ENCODE results near the gene RYK. TPM values are rescaled to one million over a fixed set of nuclear protein-coding genes. Genes with fewer than 3 reads are reported as not detected.

The RYK gene
- total RNA-seq, 4 donors from 2014 or later: 95.2 to 168 (median 108) TPM

DNA sequence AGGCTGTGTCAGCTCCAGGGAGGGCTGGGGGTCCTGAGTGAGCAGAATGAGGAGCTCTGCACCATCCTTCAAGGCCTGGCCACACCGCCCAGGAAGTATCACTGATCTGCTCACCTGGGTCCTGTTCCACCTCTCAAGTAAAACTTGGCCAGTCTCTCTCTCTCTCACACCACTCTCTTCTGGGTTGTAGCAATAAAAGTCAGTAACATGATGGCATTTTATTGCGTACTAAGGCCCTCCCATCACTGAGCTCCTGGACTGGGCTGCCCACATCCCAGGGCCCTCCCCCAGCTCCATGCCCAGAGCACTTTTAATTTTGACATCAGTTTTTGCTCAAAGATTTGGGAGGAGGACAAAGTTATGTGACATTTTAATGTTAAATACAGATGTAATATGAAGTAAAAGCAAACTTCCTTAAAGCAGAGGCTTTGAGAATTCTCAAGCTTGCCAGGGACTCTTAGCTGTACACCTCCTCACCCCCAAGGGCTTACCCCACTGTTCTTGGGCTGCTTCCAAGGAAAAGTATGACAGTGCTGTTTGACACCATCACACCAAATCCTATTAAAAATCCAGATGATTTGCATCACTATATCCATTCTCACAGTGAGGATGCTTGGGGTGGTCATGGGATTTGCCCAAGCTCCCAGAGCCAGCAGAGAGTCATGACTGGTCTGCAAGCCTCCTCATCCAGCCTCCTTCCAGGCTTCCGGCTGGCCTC, 115.8 kb downstream of the RYK start:
- intact Hi-C loops (cut with DNase I): no loop called here
- no peak overlapping the region for H3K27ac ChIP-seq
- no peaks in the 10 kb centered on the region for H3K36me3 ChIP-seq
- DNase-seq: no peak
- no peaks in the 10 kb centered on the region for H3K27me3 ChIP-seq
- no peak overlapping the region for H3K4me3 ChIP-seq (replicated peaks in 1 of 3)
- no peaks in the 10 kb centered on the region for H3K9me3 ChIP-seq
- 97 to 98% methylated on average over 3 of the region's 3 CpGs for WGBS, 2 donors
- TF ChIP-seq, protein P1, sequence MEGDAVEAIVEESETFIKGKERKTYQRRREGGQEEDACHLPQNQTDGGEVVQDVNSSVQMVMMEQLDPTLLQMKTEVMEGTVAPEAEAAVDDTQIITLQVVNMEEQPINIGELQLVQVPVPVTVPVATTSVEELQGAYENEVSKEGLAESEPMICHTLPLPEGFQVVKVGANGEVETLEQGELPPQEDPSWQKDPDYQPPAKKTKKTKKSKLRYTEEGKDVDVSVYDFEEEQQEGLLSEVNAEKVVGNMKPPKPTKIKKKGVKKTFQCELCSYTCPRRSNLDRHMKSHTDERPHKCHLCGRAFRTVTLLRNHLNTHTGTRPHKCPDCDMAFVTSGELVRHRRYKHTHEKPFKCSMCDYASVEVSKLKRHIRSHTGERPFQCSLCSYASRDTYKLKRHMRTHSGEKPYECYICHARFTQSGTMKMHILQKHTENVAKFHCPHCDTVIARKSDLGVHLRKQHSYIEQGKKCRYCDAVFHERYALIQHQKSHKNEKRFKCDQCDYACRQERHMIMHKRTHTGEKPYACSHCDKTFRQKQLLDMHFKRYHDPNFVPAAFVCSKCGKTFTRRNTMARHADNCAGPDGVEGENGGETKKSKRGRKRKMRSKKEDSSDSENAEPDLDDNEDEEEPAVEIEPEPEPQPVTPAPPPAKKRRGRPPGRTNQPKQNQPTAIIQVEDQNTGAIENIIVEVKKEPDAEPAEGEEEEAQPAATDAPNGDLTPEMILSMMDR (IDR thresholded peaks at IDR 0.05): no peak
- TF ChIP-seq POLR2A (IDR thresholded peaks at IDR 0.05): no peak
- no peaks in the 10 kb centered on the region for H3K4me1 ChIP-seq

DNA sequence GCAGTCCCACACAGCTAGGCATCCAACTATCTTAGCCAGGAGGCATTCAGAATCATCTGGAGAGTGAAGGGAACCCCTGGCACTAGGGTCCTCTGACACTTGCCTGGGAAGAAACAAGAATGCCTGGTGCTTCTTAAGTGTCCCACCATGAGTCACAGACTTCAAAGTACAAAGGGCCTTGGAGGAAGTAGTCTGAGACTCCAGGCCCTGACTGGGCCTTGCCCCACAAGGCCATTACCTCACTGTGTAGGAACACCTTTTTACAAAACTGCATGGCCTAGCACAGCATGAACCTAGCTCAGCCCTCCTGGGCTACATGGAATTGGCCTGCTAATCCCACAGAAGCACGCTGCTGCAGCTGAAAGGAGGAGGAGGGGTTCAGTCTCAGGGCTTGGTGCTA, 116.4 kb downstream of the RYK start:
- Histone ChIP-seq H3K9me3 (no peaks in the 10 kb centered on the region), H3K36me3 (no peaks in the 10 kb centered on the region), H3K4me3 (replicated peaks in 1 of 3) (no peak overlapping the region), H3K27ac (no peak overlapping the region), H3K27me3 (no peaks in the 10 kb centered on the region), H3K4me1 (no peaks in the 10 kb centered on the region)
- 100% methylated on average over 1 of the region's 1 CpG; no CpG with 5 or more reads in 1 of the 2 donors for WGBS, 2 donors
- TF ChIP-seq, protein P1 (IDR thresholded peaks at IDR 0.05): no peak
- TF ChIP-seq POLR2A (IDR thresholded peaks at IDR 0.05): no peak
- intact Hi-C loops (cut with DNase I): no loop called here
- no peak for DNase-seq

DNA sequence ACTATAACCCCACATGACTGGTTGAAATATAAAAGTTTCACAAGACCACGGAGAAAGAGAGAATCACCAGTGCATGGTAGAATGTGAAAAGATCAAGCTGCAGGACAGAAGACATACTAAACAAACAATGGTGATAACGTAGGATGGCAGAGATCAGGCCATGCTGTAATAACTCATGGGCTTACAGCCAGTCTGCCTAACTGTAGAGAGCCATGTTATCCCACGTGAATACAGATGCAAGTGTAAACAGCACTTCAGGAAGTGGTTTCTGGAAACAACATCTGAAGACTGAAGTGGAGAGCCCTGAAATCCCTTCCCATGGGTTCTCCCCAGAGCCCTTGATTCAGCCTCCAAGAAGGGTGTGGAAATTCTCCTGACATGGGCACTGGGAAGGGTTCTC, 117.7 kb downstream of the RYK start:
- no peaks in the 10 kb centered on the region for H3K36me3 ChIP-seq
- no peaks in the 10 kb centered on the region for H3K4me1 ChIP-seq
- intact Hi-C loops (cut with DNase I): no loop called here
- no peak overlapping the region for H3K4me3 ChIP-seq (replicated peaks in 1 of 3)
- no peaks in the 10 kb centered on the region for H3K9me3 ChIP-seq
- WGBS, 2 donors: 42 to 46% methylated on average over 3 of the region's 3 CpGs
- TF ChIP-seq POLR2A (IDR thresholded peaks at IDR 0.05): no peak
- TF ChIP-seq, protein P1 (IDR thresholded peaks at IDR 0.05): no peak
- DNase-seq: no peak
- no peak overlapping the region for H3K27ac ChIP-seq
- no peaks in the 10 kb centered on the region for H3K27me3 ChIP-seq

DNA sequence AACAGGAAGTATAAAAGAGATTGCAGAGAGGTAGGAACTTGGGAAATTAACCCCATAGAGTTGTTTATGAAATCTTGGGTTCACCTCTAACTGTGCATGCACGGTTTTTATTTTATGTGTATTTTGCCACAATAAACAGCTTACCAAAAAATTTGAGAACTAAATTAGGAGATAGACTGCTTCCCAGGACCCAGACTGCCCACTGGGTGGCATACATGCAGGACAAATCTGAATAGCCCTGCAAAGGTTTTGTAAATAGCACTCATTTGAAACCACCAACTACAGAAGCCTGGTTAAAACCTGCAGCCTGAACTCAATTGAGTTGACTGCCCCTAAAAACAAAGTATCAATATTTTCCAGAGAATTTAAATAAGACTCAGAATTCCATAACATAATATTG, 124.5 kb downstream of the RYK start:
- no peak overlapping the region for H3K27ac ChIP-seq
- H3K4me1 ChIP-seq: no peaks in the 10 kb centered on the region
- no peaks in the 10 kb centered on the region for H3K36me3 ChIP-seq
- no peaks in the 10 kb centered on the region for H3K27me3 ChIP-seq
- no peaks in the 10 kb centered on the region for H3K9me3 ChIP-seq
- WGBS, 2 donors: 40 to 54% methylated on average over 1 of the region's 1 CpG
- H3K4me3 ChIP-seq (replicated peaks in 1 of 3): no peak overlapping the region
- DNase-seq: no peak
- TF ChIP-seq POLR2A (IDR thresholded peaks at IDR 0.05): no peak
- TF ChIP-seq, protein P1 (IDR thresholded peaks at IDR 0.05): no peak
- intact Hi-C loops (cut with DNase I): no loop called here

DNA sequence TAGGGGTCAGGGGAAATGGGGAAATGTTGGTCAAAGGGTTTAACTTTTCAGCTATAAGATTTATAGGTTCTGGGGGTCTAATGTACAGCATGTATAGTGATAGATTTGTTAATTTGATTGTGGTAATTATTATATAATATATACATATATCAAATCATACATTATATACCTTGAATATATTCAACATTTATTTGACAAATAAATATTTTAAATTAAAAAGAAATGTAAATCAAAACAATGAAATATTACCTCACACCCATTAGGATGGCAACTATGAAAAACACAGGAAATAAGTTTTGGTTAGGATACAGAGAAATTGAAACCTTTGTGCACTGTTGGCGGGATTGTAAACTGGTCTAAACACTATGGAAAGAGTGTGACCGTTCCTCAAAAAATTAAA, 135.9 kb downstream of the RYK start:
- H3K4me3 ChIP-seq (replicated peaks in 1 of 3): no peak overlapping the region
- no peaks in the 10 kb centered on the region for H3K4me1 ChIP-seq
- TF ChIP-seq, protein P1 (IDR thresholded peaks at IDR 0.05): no peak
- no peak for TF ChIP-seq POLR2A (IDR thresholded peaks at IDR 0.05)
- no peak overlapping the region for H3K27ac ChIP-seq
- no peaks in the 10 kb centered on the region for H3K9me3 ChIP-seq
- intact Hi-C loops (cut with DNase I): no loop called here
- DNase-seq: no peak
- WGBS, 2 donors: 91 to 93% methylated on average over 2 of the region's 2 CpGs
- H3K36me3 ChIP-seq: no peaks in the 10 kb centered on the region
- no peaks in the 10 kb centered on the region for H3K27me3 ChIP-seq
